GM21825 (cell line): ENCODE data around the gene AGFG1.

Experiments used
- ATAC-seq: cut with Tn5 transposase; IDR thresholded peaks from one replicate; pipeline ENCODE4 v1.9.1; 2021; ENCODE audit warnings: mild to moderate bottlenecking, moderate library complexity; ENCODE audit not compliant: unreplicated experiment

The AGFG1 gene

DNA sequence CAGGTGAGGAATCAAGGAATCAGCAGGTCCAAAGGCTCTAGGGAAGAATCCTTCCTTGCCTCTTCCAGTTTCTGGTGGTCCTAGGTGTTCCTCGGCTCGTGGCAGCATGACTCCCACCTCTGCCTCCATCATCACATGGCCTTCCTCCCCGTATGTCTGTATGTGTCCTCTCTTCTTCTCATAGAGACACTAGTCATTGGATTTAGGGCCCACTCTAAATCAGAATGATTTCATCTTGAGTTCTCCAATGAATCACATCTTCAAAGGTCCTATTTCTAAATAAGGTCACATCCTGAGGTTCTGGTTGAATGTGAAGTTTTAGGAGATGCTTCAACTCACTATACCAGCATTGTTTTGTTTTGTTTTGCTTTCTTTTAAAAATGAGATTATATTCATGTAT, 11.1 kb upstream of the AGFG1 start:
- ATAC-seq: no peak

GRCh38 chr2:227461811-227462461, 10.0 kb upstream of the AGFG1 start:
- ATAC-seq: peak; percentile 15

- peak; percentile 59 for ATAC-seq
Measured at GRCh38 chr2:227462462-227462951, 9.4 kb upstream of the AGFG1 start.

- ATAC-seq: peak; percentile 26
Measured at GRCh38 chr2:227462972-227463931, 8.7 kb upstream of the AGFG1 start.

DNA sequence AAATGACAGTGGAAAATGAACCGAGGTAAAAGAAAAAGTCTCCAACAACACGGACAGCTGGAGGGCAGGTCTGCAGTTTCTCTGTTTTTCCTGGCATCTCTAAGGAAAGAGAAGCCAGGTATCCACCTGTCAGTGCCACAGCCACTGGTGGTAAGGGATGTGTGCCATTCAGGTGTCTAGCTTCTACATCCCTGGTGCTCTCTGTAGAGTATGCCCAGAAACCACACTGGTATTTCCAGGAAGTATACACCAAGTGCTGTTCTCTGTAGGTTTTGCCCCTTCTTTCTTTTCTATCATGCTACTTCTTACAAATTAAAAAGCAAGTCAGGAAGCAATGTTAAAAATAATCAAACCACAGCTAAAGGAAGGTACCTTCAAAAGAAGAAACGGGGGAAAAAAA, 7.6 kb upstream of the AGFG1 start:
- ATAC-seq: no peak

DNA sequence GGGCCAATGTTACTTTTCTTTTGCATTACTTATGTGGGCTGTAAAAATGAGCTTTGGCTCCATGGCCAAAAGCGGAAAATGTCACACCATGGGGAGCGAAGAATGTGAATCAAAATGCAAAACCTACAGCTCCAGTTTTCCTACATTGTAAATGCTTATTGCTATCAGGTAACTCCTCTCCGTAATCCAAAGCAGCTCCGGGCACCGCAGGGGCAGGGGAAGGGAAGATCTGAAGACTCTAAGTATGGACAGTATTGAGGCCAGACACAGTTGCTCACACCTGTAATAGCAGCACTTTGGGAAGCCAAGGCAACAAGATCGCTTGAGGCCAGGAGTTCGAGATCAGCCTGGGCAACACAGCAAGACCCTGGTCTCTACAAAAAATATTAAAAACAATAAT, 7.1 kb upstream of the AGFG1 start:
- ATAC-seq: no peak

GRCh38 chr2:227466887-227467600, 4.9 kb upstream of the AGFG1 start:
- ATAC-seq: no peak

- no peak for ATAC-seq
Measured at GRCh38 chr2:227471412-227471811, 544 bp upstream of the AGFG1 start.

DNA sequence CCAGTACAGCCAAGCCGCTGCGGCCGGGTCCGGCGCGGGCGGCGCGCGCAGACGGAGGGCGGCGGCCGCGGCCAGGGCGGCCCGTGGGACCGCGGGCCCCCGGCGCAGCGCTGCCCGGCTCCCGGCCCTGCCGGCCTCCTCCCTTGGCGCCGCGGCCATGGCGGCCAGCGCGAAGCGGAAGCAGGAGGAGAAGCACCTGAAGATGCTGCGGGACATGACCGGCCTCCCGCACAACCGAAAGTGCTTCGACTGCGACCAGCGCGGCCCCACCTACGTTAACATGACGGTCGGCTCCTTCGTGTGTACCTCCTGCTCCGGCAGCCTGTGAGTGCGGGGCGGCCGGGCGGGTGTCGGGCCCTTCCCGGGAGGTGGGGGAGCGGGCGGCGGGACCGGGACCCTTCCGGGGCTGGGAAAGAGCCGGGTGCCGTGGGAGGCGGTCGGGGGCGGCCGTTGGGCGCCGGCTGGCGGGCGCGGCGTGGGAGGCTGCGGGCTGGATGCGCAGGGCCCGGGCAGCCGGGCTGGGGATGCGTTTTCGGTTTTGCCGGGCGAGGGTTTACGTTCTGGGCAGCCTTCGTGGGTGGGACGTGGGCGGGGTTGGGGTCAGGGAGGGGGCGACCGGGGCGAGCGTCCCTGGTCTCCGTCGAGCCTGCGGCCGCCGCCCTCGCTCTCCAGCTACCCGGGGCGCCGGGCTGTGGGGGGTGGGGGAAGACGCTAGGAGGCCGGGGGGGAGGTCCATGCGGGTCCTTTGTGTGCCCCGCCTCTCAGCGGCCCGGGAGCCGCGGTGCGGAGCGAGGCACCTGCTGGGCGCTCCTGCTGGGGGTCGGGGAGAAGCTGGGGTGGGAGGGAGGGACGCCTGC, 537 bp downstream of the AGFG1 start:
- ATAC-seq: peak; percentile 66

DNA sequence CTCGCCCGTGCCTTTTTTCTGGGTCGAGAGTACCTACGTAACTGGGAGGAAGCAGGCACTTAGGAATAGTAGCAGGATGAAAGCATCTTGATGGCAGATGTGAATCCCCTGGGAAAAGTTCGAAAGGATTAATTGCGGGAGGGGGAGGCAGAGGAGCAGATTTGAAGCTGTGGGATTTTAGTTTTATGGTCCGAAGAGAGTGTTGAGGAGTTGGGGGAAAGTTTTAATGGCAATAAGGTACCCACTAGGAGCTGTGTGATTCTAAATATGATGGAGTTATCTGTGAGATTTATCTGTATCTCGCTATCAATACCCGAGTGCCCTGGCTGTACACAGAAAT, 1.1 kb downstream of the AGFG1 start:
- no peak for ATAC-seq

DNA sequence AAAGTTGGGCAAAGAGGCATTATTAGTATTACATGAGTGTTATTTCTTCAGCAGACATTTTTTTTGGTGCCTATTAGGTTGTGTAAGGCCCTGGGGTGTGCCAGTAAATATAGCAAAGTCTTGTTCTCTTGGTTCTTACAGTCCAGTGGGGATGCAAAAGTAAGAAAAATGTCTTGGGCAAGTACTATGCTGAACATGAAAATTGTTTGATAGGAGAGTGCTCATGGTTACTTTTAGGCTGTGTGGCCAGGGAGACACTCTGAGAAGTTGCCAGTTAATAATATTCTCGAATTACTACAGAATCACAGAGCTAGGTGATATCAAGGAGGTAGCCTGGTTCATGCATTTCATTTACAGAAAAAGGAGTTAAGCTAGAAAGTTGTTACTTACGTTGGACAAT, 1.9 kb downstream of the AGFG1 start:
- no peak for ATAC-seq

- no peak for ATAC-seq
Measured at GRCh38 chr2:227474410-227474809, 2.5 kb downstream of the AGFG1 start.

GRCh38 chr2:227477291-227477690, 5.3 kb downstream of the AGFG1 start:
- ATAC-seq: no peak

- peak; percentile 39 for ATAC-seq
Measured at GRCh38 chr2:227479865-227480475, 8.0 kb downstream of the AGFG1 start.

GRCh38 chr2:227480528-227480927, 8.6 kb downstream of the AGFG1 start:
- ATAC-seq: peak; percentile 41

- ATAC-seq: peak; percentile 79
Measured at GRCh38 chr2:227482638-227483340, 10.8 kb downstream of the AGFG1 start.

- ATAC-seq: no peak
Measured at GRCh38 chr2:227485429-227485828, 13.5 kb downstream of the AGFG1 start.

DNA sequence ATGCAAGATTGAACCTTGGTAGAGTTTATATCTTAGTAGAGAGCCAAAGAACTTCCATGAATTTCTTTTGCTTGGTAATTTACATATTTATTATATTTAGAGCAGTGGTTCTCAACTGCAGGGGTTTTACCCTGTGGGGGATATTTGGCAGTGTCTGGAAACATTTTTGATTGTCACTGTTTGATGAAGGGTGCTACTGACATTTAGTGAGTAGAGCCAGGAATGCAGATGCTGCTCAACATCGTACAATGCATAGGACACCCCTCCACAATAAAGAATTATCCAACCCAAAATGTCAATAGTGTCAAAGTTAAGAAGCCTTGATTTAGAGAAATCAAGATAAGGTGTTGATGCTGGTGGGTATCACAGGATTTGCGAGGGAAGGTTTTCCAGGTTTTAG, 14.7 kb downstream of the AGFG1 start:
- ATAC-seq: no peak

- ATAC-seq: no peak
Measured at GRCh38 chr2:227488045-227488444, 16.1 kb downstream of the AGFG1 start.

- no peak for ATAC-seq
Measured at GRCh38 chr2:227491386-227491785, 19.4 kb downstream of the AGFG1 start.
